Trophoblast cell (in vitro differentiated cells and primary cell): Measurements from ENCODE around the gene MRO.

Experiments
- DNase-seq, 2 donors: peaks; one replicate each; pipeline ENCODE4 v3.0.0-alpha.2; 2016
- H2AFZ ChIP-seq: 2 replicates; pipeline ENCODE4 v1.6.1; 2013; ENCODE audit warnings: low read length, moderate library complexity, mild to moderate bottlenecking; ENCODE audit not compliant: insufficient read depth, poor library complexity
- H2AK5ac ChIP-seq: 2 replicates; pipeline ENCODE4 v1.6.1; 2013; ENCODE audit warnings: mild to moderate bottlenecking, low read length
- H2BK120ac ChIP-seq: 2 replicates; pipeline ENCODE4 v1.6.1; 2013; ENCODE audit warnings: low read length, mild to moderate bottlenecking, moderate library complexity; ENCODE audit not compliant: insufficient read depth, poor library complexity
- H2BK12ac ChIP-seq: 2 replicates; pipeline ENCODE4 v1.6.1; 2013; ENCODE audit warnings: mild to moderate bottlenecking, low read length, moderate library complexity
- H2BK5ac ChIP-seq: 2 replicates; pipeline ENCODE4 v1.6.1; 2013; ENCODE audit warnings: low read length, low read depth, moderate library complexity, mild to moderate bottlenecking; ENCODE audit not compliant: poor library complexity
- H3K14ac ChIP-seq: 2 replicates; pipeline ENCODE4 v1.6.1; 2013; ENCODE audit warnings: mild to moderate bottlenecking, low read length
- H3K18ac ChIP-seq: 2 replicates; pipeline ENCODE4 v1.6.1; 2013; ENCODE audit warnings: mild to moderate bottlenecking, low read length
- H3K23ac ChIP-seq: 2 replicates; pipeline ENCODE4 v1.6.1; 2013; ENCODE audit warnings: low read length
- H3K27ac ChIP-seq: 2 replicates; pipeline ENCODE4 v1.5.1; 2013; ENCODE audit warnings: low read depth, mild to moderate bottlenecking, inconsistent platforms, low read length, moderate library complexity
- H3K27me3 ChIP-seq: 2 replicates; pipeline ENCODE4 v1.6.1; 2013; ENCODE audit warnings: inconsistent platforms, mild to moderate bottlenecking, low read length, moderate library complexity; ENCODE audit not compliant: insufficient read depth
- H3K36me3 ChIP-seq, 2 experiments: 1 replicate in 1 of 2; 2 replicates in 1 of 2; pipeline ENCODE4 v1.6.1; 2013; ENCODE audit warnings: low read length in 2 of 2, mild to moderate bottlenecking in 2 of 2, moderate library complexity in 1 of 2; ENCODE audit not compliant: insufficient read depth in 2 of 2, control insufficient read depth in 1 of 2
- H3K4ac ChIP-seq: 2 replicates; pipeline ENCODE4 v1.6.1; 2013; ENCODE audit warnings: low read depth, mild to moderate bottlenecking, low read length, moderate library complexity
- H3K4me1 ChIP-seq, 2 experiments: 1 replicate in 1 of 2; 2 replicates in 1 of 2; pipeline ENCODE4 v1.6.1; 2013; ENCODE audit warnings: low read length in 2 of 2, mild to moderate bottlenecking in 2 of 2, moderate library complexity in 1 of 2; ENCODE audit not compliant: insufficient read depth in 2 of 2, control insufficient read depth in 1 of 2
- H3K4me2 ChIP-seq: 2 replicates; pipeline ENCODE4 v1.6.1; 2013; ENCODE audit warnings: inconsistent platforms, mild to moderate bottlenecking, low read length, moderate library complexity
- H3K4me3 ChIP-seq: 2 replicates; pipeline ENCODE4 v1.5.1; 2013; ENCODE audit warnings: mild to moderate bottlenecking, low read depth, low read length, inconsistent platforms
- H3K79me1 ChIP-seq: one replicate; pipeline ENCODE4 v1.6.1; 2013; ENCODE audit warnings: low read length
- H3K79me2 ChIP-seq: 2 replicates; pipeline ENCODE4 v1.6.1; 2013; ENCODE audit warnings: low read length, mild to moderate bottlenecking; ENCODE audit not compliant: control insufficient read depth, insufficient read depth, poor library complexity
- H3K9ac ChIP-seq: 2 replicates; pipeline ENCODE4 v1.6.1; 2013; ENCODE audit warnings: mild to moderate bottlenecking, low read length
- H3K9me3 ChIP-seq: 2 replicates; pipeline ENCODE4 v1.6.1; 2013; ENCODE audit warnings: low read depth, mild to moderate bottlenecking, control low read depth, inconsistent platforms, low read length; ENCODE audit not compliant: insufficient read depth
- H4K12ac ChIP-seq: 2 replicates; pipeline ENCODE4 v1.6.1; 2013; ENCODE audit warnings: low read depth, mild to moderate bottlenecking, low read length, moderate library complexity
- H4K8ac ChIP-seq: 2 replicates; pipeline ENCODE4 v1.6.1; 2013; ENCODE audit warnings: low read depth, mild to moderate bottlenecking, low read length, moderate library complexity
- H4K91ac ChIP-seq: one replicate; pipeline ENCODE4 v1.6.1; 2013; ENCODE audit warnings: low read depth, mild to moderate bottlenecking, low read length, moderate library complexity
- WGBS: extraction: QIAGEN DNeasy Blood & Tissue Kit; methylation state at CpG from one replicate; pipeline ENCODE4 v1.1.7; 2013; ENCODE audit warnings: missing lambda C conversion rate; ENCODE audit not compliant: insufficient read length, insufficient coverage; ENCODE audit errors: extremely low coverage; 5-methylcytosine and 5-hydroxymethylcytosine counted together

Gene MRO

DNA sequence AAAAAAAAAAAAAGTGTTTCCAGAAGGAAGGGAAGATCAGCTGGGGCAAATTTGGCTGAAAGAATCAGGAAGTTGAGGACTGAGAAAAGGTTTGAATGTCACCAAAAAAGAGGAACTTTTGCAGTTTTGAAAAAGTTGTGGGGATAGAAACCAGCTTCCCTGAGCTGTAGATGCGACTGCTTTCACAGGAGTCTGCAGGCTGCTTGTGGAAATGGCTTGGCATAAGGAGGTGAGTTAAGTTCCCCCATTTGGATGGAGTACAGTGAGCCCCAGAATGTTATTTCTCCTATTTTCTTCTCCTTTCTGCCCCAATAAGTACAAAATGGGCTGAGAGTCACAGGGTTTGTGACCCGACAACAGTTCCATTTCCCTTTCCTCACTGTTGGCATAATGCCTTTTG lies 42.6 kb upstream of the MRO start:
- no peak overlapping the region for H3K18ac ChIP-seq
- H3K9me3 ChIP-seq = no peaks in the 10 kb centered on the region
- no peak overlapping the region for H2BK120ac ChIP-seq
- H3K27ac ChIP-seq = no peak overlapping the region
- H4K8ac ChIP-seq = no peak overlapping the region
- no peak overlapping the region for H4K12ac ChIP-seq
- no peak overlapping the region for H2AFZ ChIP-seq
- no peak overlapping the region for H4K91ac ChIP-seq
- no peaks in the 10 kb centered on the region for H3K79me2 ChIP-seq
- no peak overlapping the region for H3K4ac ChIP-seq
- H3K14ac ChIP-seq = no peak overlapping the region
- H2BK5ac ChIP-seq = no peak overlapping the region
- H3K23ac ChIP-seq = no peak overlapping the region
- H3K79me1 ChIP-seq = no peaks in the 10 kb centered on the region
- H3K9ac ChIP-seq = no peak overlapping the region
- H2AK5ac ChIP-seq = no peak overlapping the region
- no peaks in the 10 kb centered on the region for H3K4me1 ChIP-seq
- no peak for DNase-seq
- H3K4me3 ChIP-seq = no peak overlapping the region
- no peak overlapping the region for H2BK12ac ChIP-seq
- no CpG with 5 or more reads among the region's 2 CpGs for WGBS
- no peaks in the 10 kb centered on the region for H3K36me3 ChIP-seq
- H3K27me3 ChIP-seq = no peaks in the 10 kb centered on the region
- no peak overlapping the region for H3K4me2 ChIP-seq

DNA sequence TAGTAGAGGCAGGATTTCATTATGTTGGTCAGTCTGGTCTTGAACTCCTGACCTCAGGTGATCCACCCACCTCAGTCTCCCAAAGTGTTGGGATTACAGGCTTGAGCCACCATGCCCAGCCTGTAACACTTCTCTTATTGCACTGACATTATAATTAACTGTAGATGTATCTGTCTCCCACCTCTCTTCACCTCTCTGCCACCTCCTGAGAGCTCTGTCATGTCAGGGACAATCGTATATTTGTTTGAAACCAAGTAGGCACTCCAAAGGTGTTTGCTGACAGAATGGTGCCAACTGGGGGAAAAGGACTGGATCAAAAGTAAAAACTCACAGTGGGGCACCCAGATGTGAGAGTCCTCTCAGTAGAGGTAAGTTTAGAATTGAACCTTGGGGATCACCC lies 41.8 kb upstream of the MRO start:
- no peak overlapping the region for H3K4ac ChIP-seq
- H3K9me3 ChIP-seq = no peaks in the 10 kb centered on the region
- no peak overlapping the region for H3K9ac ChIP-seq
- no peak overlapping the region for H4K8ac ChIP-seq
- no peak overlapping the region for H3K14ac ChIP-seq
- H3K23ac ChIP-seq = no peak overlapping the region
- no peak overlapping the region for H3K4me3 ChIP-seq
- no peak overlapping the region for H2AFZ ChIP-seq
- H2BK5ac ChIP-seq = no peak overlapping the region
- H2BK12ac ChIP-seq = no peak overlapping the region
- H3K79me1 ChIP-seq = no peaks in the 10 kb centered on the region
- WGBS = no CpG with 5 or more reads among the region's 1 CpG
- H3K27me3 ChIP-seq = no peaks in the 10 kb centered on the region
- no peaks in the 10 kb centered on the region for H3K36me3 ChIP-seq
- H3K79me2 ChIP-seq = no peaks in the 10 kb centered on the region
- no peaks in the 10 kb centered on the region for H3K4me1 ChIP-seq
- H4K12ac ChIP-seq = no peak overlapping the region
- H3K18ac ChIP-seq = no peak overlapping the region
- no peak overlapping the region for H2AK5ac ChIP-seq
- H4K91ac ChIP-seq = no peak overlapping the region
- no peak overlapping the region for H3K4me2 ChIP-seq
- DNase-seq = no peak
- no peak overlapping the region for H2BK120ac ChIP-seq
- no peak overlapping the region for H3K27ac ChIP-seq

DNA sequence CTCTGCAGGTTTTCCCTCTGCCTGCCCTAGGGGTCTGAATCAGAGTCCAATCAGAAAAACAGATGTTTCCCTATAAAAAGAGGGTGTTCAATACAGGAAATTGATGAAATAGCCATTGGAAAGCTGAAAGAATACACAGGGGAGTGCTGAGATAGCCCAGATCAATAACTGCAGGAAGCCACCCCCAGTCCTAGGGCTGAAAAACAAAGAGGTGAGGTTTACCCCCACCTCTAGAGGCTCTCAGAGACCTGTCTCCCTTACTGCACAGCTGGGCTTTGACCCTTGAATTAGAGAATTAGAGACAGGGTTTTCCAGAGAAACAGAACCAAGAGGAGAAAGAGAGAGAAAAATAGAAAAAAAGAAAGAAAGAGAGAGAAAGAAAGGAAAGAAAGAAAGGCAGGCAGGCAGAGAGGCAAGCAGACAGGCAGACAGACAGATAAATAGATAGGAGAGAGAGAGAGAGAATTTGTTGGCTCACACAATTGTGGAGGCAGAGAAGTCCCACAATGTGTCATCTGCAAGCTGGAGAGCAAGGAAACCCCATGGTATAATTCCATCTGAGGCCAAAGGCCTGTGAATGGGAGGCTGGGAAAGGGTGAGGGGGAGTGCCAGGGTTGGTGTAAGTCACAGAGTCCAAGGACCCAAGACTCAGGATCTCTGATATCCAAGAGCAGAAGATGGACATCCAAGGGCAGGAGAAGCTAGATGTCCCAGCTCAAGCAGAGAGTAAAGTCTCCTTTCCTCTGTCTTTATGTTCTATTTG lies 40.2 kb upstream of the MRO start:
- no peaks in the 10 kb centered on the region for H3K79me1 ChIP-seq
- no peaks in the 10 kb centered on the region for H3K4me1 ChIP-seq
- no peak overlapping the region for H3K9ac ChIP-seq
- no peak overlapping the region for H3K4me3 ChIP-seq
- no peaks in the 10 kb centered on the region for H3K9me3 ChIP-seq
- H3K27me3 ChIP-seq = no peaks in the 10 kb centered on the region
- no peak overlapping the region for H2AFZ ChIP-seq
- no peak for DNase-seq
- no peak overlapping the region for H4K8ac ChIP-seq
- H2BK5ac ChIP-seq = no peak overlapping the region
- no peak overlapping the region for H4K12ac ChIP-seq
- H3K36me3 ChIP-seq = no peaks in the 10 kb centered on the region
- no peak overlapping the region for H4K91ac ChIP-seq
- H2BK120ac ChIP-seq = no peak overlapping the region
- H3K79me2 ChIP-seq = no peaks in the 10 kb centered on the region
- no peak overlapping the region for H3K4me2 ChIP-seq
- H3K4ac ChIP-seq = no peak overlapping the region
- H3K14ac ChIP-seq = no peak overlapping the region
- H3K23ac ChIP-seq = no peak overlapping the region
- no peak overlapping the region for H2BK12ac ChIP-seq
- no peak overlapping the region for H3K18ac ChIP-seq
- H3K27ac ChIP-seq = no peak overlapping the region
- no peak overlapping the region for H2AK5ac ChIP-seq

DNA sequence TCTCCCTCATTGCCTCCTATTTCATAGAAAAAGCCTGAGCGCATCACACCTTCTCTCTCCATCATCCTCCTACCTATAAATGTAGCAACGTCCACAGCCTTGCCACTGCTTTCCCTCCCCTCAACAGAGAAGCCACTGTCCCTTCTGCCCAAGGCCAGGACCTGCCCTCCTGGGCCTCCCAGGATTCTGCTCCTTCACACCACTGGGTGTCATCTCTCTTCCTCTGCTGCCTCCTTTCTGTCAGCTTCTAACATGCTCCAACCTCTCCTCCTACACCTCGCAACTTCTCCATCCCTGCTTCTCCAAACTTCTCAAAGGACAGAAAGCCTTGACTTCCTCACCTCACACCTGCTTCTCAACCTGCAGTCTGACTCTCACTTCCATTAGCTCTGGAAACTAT lies 37.9 kb upstream of the MRO start:
- H3K27me3 ChIP-seq = no peaks in the 10 kb centered on the region
- H3K4me2 ChIP-seq = no peak overlapping the region
- no CpG with 5 or more reads among the region's 3 CpGs for WGBS
- H2BK120ac ChIP-seq = no peak overlapping the region
- H2AFZ ChIP-seq = no peak overlapping the region
- no peak overlapping the region for H3K9ac ChIP-seq
- H3K14ac ChIP-seq = no peak overlapping the region
- no peak overlapping the region for H2AK5ac ChIP-seq
- no peak overlapping the region for H4K91ac ChIP-seq
- no peaks in the 10 kb centered on the region for H3K79me2 ChIP-seq
- no peak overlapping the region for H3K18ac ChIP-seq
- H2BK5ac ChIP-seq = no peak overlapping the region
- no peak for DNase-seq
- H3K36me3 ChIP-seq = no peaks in the 10 kb centered on the region
- H3K4me3 ChIP-seq = no peak overlapping the region
- no peaks in the 10 kb centered on the region for H3K79me1 ChIP-seq
- H4K12ac ChIP-seq = no peak overlapping the region
- H3K23ac ChIP-seq = no peak overlapping the region
- no peak overlapping the region for H3K4ac ChIP-seq
- H3K9me3 ChIP-seq = no peaks in the 10 kb centered on the region
- no peak overlapping the region for H4K8ac ChIP-seq
- H3K4me1 ChIP-seq = peaks cover 0 to 2% of the 10 kb centered on the region in 2 experiments
- no peak overlapping the region for H3K27ac ChIP-seq
- no peak overlapping the region for H2BK12ac ChIP-seq
